ENCODE measurements around the gene FMNL2. TPM values are rescaled to one million over a fixed set of nuclear protein-coding genes. Genes with fewer than 3 reads are reported as not detected.
"Not testable (repeated sequence)": the region's sequence is repeated elsewhere in the genome, so short reads cannot be mapped to it uniquely, and the experiment has no call there.

The FMNL2 gene
- total RNA-seq, 1 experiment from 2014 or later, result 43.1 TPM

GRCh38 chr2:152387041-152387440 lies 52.1 kb downstream of the FMNL2 start:
- intact Hi-C loops (cut with micrococcal nuclease; ENCODE audit: unreplicated experiment), result no loop called here
- H3K27me3 ChIP-seq (replicated peaks; ENCODE audit: insufficient read depth, low read depth, low read length, poor library complexity), result no peaks in the 10 kb centered on the region
- no peak for DNase-seq (ENCODE audit: low spot score)
- no peaks in the 10 kb centered on the region for H3K36me3 ChIP-seq (ENCODE audit: insufficient read depth, low read length, poor library complexity, severe bottlenecking)
- no TSS peak for BruUV-seq (replicated peaks)
- TF ChIP-seq EZH2 (IDR thresholded peaks at IDR 0.05; ENCODE audit: borderline replicate concordance, low read depth, low read length, poor library complexity, severe bottlenecking), result no peak
- no peak for TF ChIP-seq CTCF (conservative IDR thresholded peaks at IDR 0.05; ENCODE audit: low read depth, low read length)
- CTCF ChIA-PET, result no interaction called here
- no peaks in the 10 kb centered on the region for H3K9me3 ChIP-seq (ENCODE audit: low read depth, low read length, poor library complexity, severe bottlenecking)
- H3K4me1 ChIP-seq (ENCODE audit: insufficient read depth, low read length, poor library complexity, severe bottlenecking), result peaks cover 12% of the 10 kb centered on the region
- H3K27ac ChIP-seq (ENCODE audit: low read depth, low read length, poor library complexity, severe bottlenecking), result no peak overlapping the region
- POLR2A ChIA-PET (ENCODE audit: low non-redundant PET), result no interaction called here
- H3K4me3 ChIP-seq (ENCODE audit: low read depth, low read length, poor library complexity, severe bottlenecking), result no peak overlapping the region

- intact Hi-C loops (cut with micrococcal nuclease; ENCODE audit: unreplicated experiment); H3K9me3 ChIP-seq (ENCODE audit: low read depth, low read length, poor library complexity, severe bottlenecking); H3K4me3 ChIP-seq (ENCODE audit: low read depth, low read length, poor library complexity, severe bottlenecking); H3K27ac ChIP-seq (ENCODE audit: low read depth, low read length, poor library complexity, severe bottlenecking); H3K36me3 ChIP-seq (ENCODE audit: insufficient read depth, low read length, poor library complexity, severe bottlenecking); BruUV-seq (replicated peaks); POLR2A ChIA-PET (ENCODE audit: low non-redundant PET); DNase-seq (ENCODE audit: low spot score); CTCF ChIA-PET; H3K27me3 ChIP-seq (replicated peaks; ENCODE audit: insufficient read depth, low read depth, low read length, poor library complexity): not testable (repeated sequence)
- H3K4me1 ChIP-seq (ENCODE audit: insufficient read depth, low read length, poor library complexity, severe bottlenecking), result peaks cover 14% of the 10 kb centered on the region
These were observed 53.3 kb downstream of the FMNL2 start for GRCh38 chr2:152388269-152388668.

- H3K27ac ChIP-seq (ENCODE audit: low read depth, low read length, poor library complexity, severe bottlenecking), result no peak overlapping the region
- POLR2A ChIA-PET (ENCODE audit: low non-redundant PET), result no interaction called here
- H3K4me1 ChIP-seq (ENCODE audit: insufficient read depth, low read length, poor library complexity, severe bottlenecking), result peaks cover 23% of the 10 kb centered on the region
- no TSS peak for BruUV-seq (replicated peaks)
- intact Hi-C loops (cut with micrococcal nuclease; ENCODE audit: unreplicated experiment), result no loop called here
- CTCF ChIA-PET, result no interaction called here
- H3K9me3 ChIP-seq (ENCODE audit: low read depth, low read length, poor library complexity, severe bottlenecking), result no peaks in the 10 kb centered on the region
- no peaks in the 10 kb centered on the region for H3K36me3 ChIP-seq (ENCODE audit: insufficient read depth, low read length, poor library complexity, severe bottlenecking)
- DNase-seq (ENCODE audit: low spot score), result no peak
- no peaks in the 10 kb centered on the region for H3K27me3 ChIP-seq (replicated peaks; ENCODE audit: insufficient read depth, low read depth, low read length, poor library complexity)
- TF ChIP-seq CTCF (conservative IDR thresholded peaks at IDR 0.05; ENCODE audit: low read depth, low read length), result no peak
- no peak overlapping the region for H3K4me3 ChIP-seq (ENCODE audit: low read depth, low read length, poor library complexity, severe bottlenecking)
These were observed 54.5 kb downstream of the FMNL2 start for GRCh38 chr2:152389483-152389882.

- Histone ChIP-seq H3K27me3 (replicated peaks; ENCODE audit: insufficient read depth, low read depth, low read length, poor library complexity) (no peaks in the 10 kb centered on the region), H3K9me3 (ENCODE audit: low read depth, low read length, poor library complexity, severe bottlenecking) (no peaks in the 10 kb centered on the region), H3K27ac (ENCODE audit: low read depth, low read length, poor library complexity, severe bottlenecking) (no peak overlapping the region), H3K36me3 (ENCODE audit: insufficient read depth, low read length, poor library complexity, severe bottlenecking) (no peaks in the 10 kb centered on the region), H3K4me3 (ENCODE audit: low read depth, low read length, poor library complexity, severe bottlenecking) (no peak overlapping the region), H3K4me1 (ENCODE audit: insufficient read depth, low read length, poor library complexity, severe bottlenecking) (peaks cover 27% of the 10 kb centered on the region)
- DNase-seq (ENCODE audit: low spot score), result no peak
- ChIA-PET POLR2A (ENCODE audit: low non-redundant PET) (no interaction called here), CTCF (no interaction called here)
- no TSS peak for BruUV-seq (replicated peaks)
- intact Hi-C loops (cut with micrococcal nuclease; ENCODE audit: unreplicated experiment), result no loop called here
- no peak for TF ChIP-seq EZH2 (IDR thresholded peaks at IDR 0.05; ENCODE audit: borderline replicate concordance, low read depth, low read length, poor library complexity, severe bottlenecking)
- TF ChIP-seq CTCF (conservative IDR thresholded peaks at IDR 0.05; ENCODE audit: low read depth, low read length), result no peak
These were observed 55.9 kb downstream of the FMNL2 start for GRCh38 chr2:152390837-152391236.

All from A673 (cell line).